ENCODE results near the gene RILPL2. TPM values are rescaled to one million over a fixed set of nuclear protein-coding genes. Genes with fewer than 3 reads are reported as not detected.

Gene RILPL2, protein sequence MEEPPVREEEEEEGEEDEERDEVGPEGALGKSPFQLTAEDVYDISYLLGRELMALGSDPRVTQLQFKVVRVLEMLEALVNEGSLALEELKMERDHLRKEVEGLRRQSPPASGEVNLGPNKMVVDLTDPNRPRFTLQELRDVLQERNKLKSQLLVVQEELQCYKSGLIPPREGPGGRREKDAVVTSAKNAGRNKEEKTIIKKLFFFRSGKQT
- total RNA-seq (2021) (3.6 and 4.3 TPM in 2 replicates), Bru-seq, nascent RNA (percentile 48 among the genes with signal in this experiment), BruChase-seq, experiment 1, labeled RNA remaining after a 2-hour chase (percentile 47 among the genes with signal in this experiment), BruChase-seq, experiment 2, labeled RNA remaining after a 6-hour chase (percentile 61 among the genes with signal in this experiment)
- long read RNA-seq, full-length matches to known transcripts = 21 of 27 reads
- long read RNA-seq, partial matches to known transcripts = 2 of 27 reads
- long read RNA-seq, other reads (novel, unspliced or antisense) = 4 of 27 reads

GRCh38 chr12:123436017-123436964 is at the start of gene RILPL2:
Gene RILPL2, minus strand, starts transcription at chr12:123436684. Its CDS starts 264 bp downstream, at chr12:123436420.
- ChIA-PET POLR2A (ENCODE audit: unreplicated experiment) (interaction anchor here (0.5 to 0.7 kb wide), 2 partner anchors 16 to 114 kb away, joined by 3 to 6 read pairs; no protein-coding TSS in a partner anchor), CTCF (no interaction called here)

GRCh38 chr12:123485756-123486155 is 49.3 kb upstream of the RILPL2 start:
- no peak overlapping the region for H3K4me2 ChIP-seq
- no peak for DNase-seq
- H3K9me3 ChIP-seq (ENCODE audit: insufficient read depth, low read depth) = no peaks in the 10 kb centered on the region
- TF ChIP-seq, protein P1, sequence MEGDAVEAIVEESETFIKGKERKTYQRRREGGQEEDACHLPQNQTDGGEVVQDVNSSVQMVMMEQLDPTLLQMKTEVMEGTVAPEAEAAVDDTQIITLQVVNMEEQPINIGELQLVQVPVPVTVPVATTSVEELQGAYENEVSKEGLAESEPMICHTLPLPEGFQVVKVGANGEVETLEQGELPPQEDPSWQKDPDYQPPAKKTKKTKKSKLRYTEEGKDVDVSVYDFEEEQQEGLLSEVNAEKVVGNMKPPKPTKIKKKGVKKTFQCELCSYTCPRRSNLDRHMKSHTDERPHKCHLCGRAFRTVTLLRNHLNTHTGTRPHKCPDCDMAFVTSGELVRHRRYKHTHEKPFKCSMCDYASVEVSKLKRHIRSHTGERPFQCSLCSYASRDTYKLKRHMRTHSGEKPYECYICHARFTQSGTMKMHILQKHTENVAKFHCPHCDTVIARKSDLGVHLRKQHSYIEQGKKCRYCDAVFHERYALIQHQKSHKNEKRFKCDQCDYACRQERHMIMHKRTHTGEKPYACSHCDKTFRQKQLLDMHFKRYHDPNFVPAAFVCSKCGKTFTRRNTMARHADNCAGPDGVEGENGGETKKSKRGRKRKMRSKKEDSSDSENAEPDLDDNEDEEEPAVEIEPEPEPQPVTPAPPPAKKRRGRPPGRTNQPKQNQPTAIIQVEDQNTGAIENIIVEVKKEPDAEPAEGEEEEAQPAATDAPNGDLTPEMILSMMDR (conservative IDR thresholded peaks at IDR 0.05) = no peak
- no peak for TF ChIP-seq EZH2 (IDR thresholded peaks at IDR 0.05; ENCODE audit: low read depth)
- BruUV-seq (replicated peaks) = no TSS peak
- H3K27me3 ChIP-seq (ENCODE audit: insufficient read depth, low read depth) = no peaks in the 10 kb centered on the region
- H3K4me3 ChIP-seq = no peak overlapping the region
- intact Hi-C loops (cut with micrococcal nuclease; ENCODE audit: unreplicated experiment) = no loop called here
- H4K20me1 ChIP-seq (ENCODE audit: insufficient read depth) = no peaks in the 10 kb centered on the region
- no peaks in the 10 kb centered on the region for H3F3A ChIP-seq (ENCODE audit: insufficient read depth, low read depth)
- no peak overlapping the region for H2AFZ ChIP-seq
- no peak overlapping the region for H3K27ac ChIP-seq
- POLR2A ChIA-PET (ENCODE audit: unreplicated experiment) = no interaction called here
- H3K9me2 ChIP-seq (ENCODE audit: insufficient read depth) = no peaks in the 10 kb centered on the region
- no peaks in the 10 kb centered on the region for H3K36me3 ChIP-seq (ENCODE audit: low read depth)
- H3K79me2 ChIP-seq (ENCODE audit: low read depth) = no peaks in the 10 kb centered on the region
- CTCF ChIA-PET = no interaction called here
- no peaks in the 10 kb centered on the region for H3K4me1 ChIP-seq (replicated peaks; ENCODE audit: insufficient read depth)

More at GRCh38 chr12:123436017-123436964, at the start of gene RILPL2:
- Histone ChIP-seq H3K36me3 (ENCODE audit: low read depth) (no peaks in the 10 kb centered on the region), H3K27me3 (ENCODE audit: insufficient read depth, low read depth) (no peaks in the 10 kb centered on the region), H3K9me3 (ENCODE audit: insufficient read depth, low read depth) (no peaks in the 10 kb centered on the region), H3K4me1 (replicated peaks; ENCODE audit: insufficient read depth) (0 out of 2 replicates have a peak, but pooled peaks cover 4% of the 10 kb centered on the region), H3K4me2 (peak within 1 kb of the TSS; percentile 86), H3K9me2 (ENCODE audit: insufficient read depth) (no peaks in the 10 kb centered on the region), H4K20me1 (ENCODE audit: insufficient read depth) (no peaks in the 10 kb centered on the region), H3K79me2 (ENCODE audit: low read depth) (peaks cover 9% of the 10 kb centered on the region; the same call in 1 of the 2 replicates), H3K27ac (no peak within 1 kb of the TSS), H2AFZ (peak within 1 kb of the TSS; percentile 91), H3F3A (ENCODE audit: insufficient read depth, low read depth) (no peaks in the 10 kb centered on the region; the same call in 1 of the 2 replicates), H3K4me3 (peak within 1 kb of the TSS; percentile 58)
- intact Hi-C loops (cut with micrococcal nuclease; ENCODE audit: unreplicated experiment) = loop anchor here (5.0 kb wide), 1 partner anchor 146 kb away; the partner anchor contains the start of gene TMED2
- BruUV-seq (replicated peaks) = no TSS peak
- DNase-seq = peak; percentile 66 to 89
- TF ChIP-seq, protein P1 (conservative IDR thresholded peaks at IDR 0.05) = no peak
- no peak for TF ChIP-seq EZH2 (IDR thresholded peaks at IDR 0.05; ENCODE audit: low read depth)
